K562 (cell line): Measurements from ENCODE around the gene TMEM208. TPM values are rescaled to one million over a fixed set of nuclear protein-coding genes. Genes with fewer than 3 reads are reported as not detected.

Experiments used
- BRD9 ChIP-seq: fragments of 450-650 bp; IDR thresholded peaks from 2 replicates; pipeline ENCODE4 v1.6.1; 2018; ENCODE audit warnings: low read depth; ENCODE audit not compliant: partially characterized antibody
- CREB3L1 ChIP-seq: fragments of 450-650 bp; IDR thresholded peaks from 2 replicates; pipeline ENCODE4 v1.6.1; 2014; ENCODE audit warnings: low read depth, mild to moderate bottlenecking, moderate library complexity, borderline replicate concordance
- CXXC5 ChIP-seq: fragments of 250-450 bp; sonication (Bioruptor Pico); IDR thresholded peaks from 2 replicates; pipeline ENCODE4 v1.8.0; 2022; ENCODE audit warnings: inconsistent platforms, mild to moderate bottlenecking, moderate library complexity
- ESRRB ChIP-seq: fragments of 250-450 bp; sonication (Bioruptor Pico); IDR thresholded peaks from 2 replicates; pipeline ENCODE4 v1.5.0; 2020; ENCODE audit warnings: mild to moderate bottlenecking, moderate library complexity, borderline replicate concordance
- HBP1 ChIP-seq: fragments of 450-650 bp; formaldehyde crosslinking; IDR thresholded peaks from 2 replicates; pipeline ENCODE4 v1.4.0; 2022; ENCODE audit warnings: missing genetic modification characterization
- HDAC6 ChIP-seq: IDR thresholded peaks from 2 replicates; pipeline ENCODE4 v1.6.1; 2012; ENCODE audit warnings: low read depth, mild to moderate bottlenecking, control low read depth, inconsistent platforms, low read length, moderate library complexity
- IFI16 ChIP-seq: fragments of 250-450 bp; sonication (Bioruptor Pico); IDR thresholded peaks from 2 replicates; pipeline ENCODE4 v2.1.2; 2022; ENCODE audit warnings: mild to moderate bottlenecking, inconsistent platforms
- KAT2B ChIP-seq: IDR thresholded peaks from one replicate; pipeline ENCODE4 v1.6.1; 2012; ENCODE audit warnings: low read depth, mild to moderate bottlenecking, control low read depth, inconsistent platforms, low read length, moderate library complexity
- MBD2 ChIP-seq: sonication (generic); IDR thresholded peaks from 2 replicates; pipeline ENCODE4 v1.6.1; 2016; ENCODE audit warnings: low read depth, borderline replicate concordance
- NBN ChIP-seq: fragments of 450-650 bp; IDR thresholded peaks from 2 replicates; pipeline ENCODE4 v1.6.1; 2016; ENCODE audit warnings: low read depth, mild to moderate bottlenecking
- PKNOX1 ChIP-seq: fragments of 450-650 bp; IDR thresholded peaks from 2 replicates; pipeline ENCODE4 v1.6.1; 2016
- SMARCA5 ChIP-seq: fragments of 450-650 bp; IDR thresholded peaks from 2 replicates; pipeline ENCODE4 v1.6.1; 2016
- SPI1 ChIP-seq: IDR thresholded peaks from 2 replicates; pipeline ENCODE4 v1.6.1; 2011; ENCODE audit warnings: low read depth, low read length, control low read depth, borderline replicate concordance
- polyA plus RNA-seq, 8 experiments: library from polyadenylated mRNA; depleted of rRNA in 4 of 8; stranded (reverse) in 5 of 8; unstranded in 3 of 8; fragments of >200 nt; fragmentation: Nextera tagmentation in 2 of 8; fragmentation: Illumina TruSeq in 1 of 8; extraction: Ambion mirVana in 2 of 8; extraction: Trizol in 1 of 8; gene quantifications; 2 replicates each; pipeline versions ENCODE4 v1.2.1 to v1.2.3, GENCODE V29; 2011 to 2014; ENCODE audit warnings: inconsistent platforms in 1 of 8, missing spikeins in 1 of 8
- total RNA-seq, 7 experiments: library from RNA; depleted of rRNA in 6 of 7; stranded (reverse); fragments of >200 nt in 6 of 7; fragmentation: Illumina TruSeq in 2 of 7; extraction: Trizol in 2 of 7; gene quantifications; 2 replicates each; pipeline versions ENCODE4 v1.2.1 to v1.2.3, GENCODE V29; 2011 to 2021; ENCODE audit warnings: low replicate concordance in 1 of 7
- TF ChIP-seq, protein P1 (sequence below): sonication (generic); formaldehyde crosslinking; IDR thresholded peaks from 2 replicates; pipeline ENCODE4 v1.8.1; 2023; ENCODE audit warnings: mild to moderate bottlenecking, missing genetic modification reagents

TMEM208 gene
- total and polyA plus RNA-seq, 9 of the 15 experiments (the other 6 are each of a cell fraction or from before 2014, with no cell fraction given), result 31.8 to 239 (median 54.3) TPM

GRCh38 chr16:67268136-67268579, 41.2 kb downstream of the TMEM208 start (continued):
- TF ChIP-seq CREB3L1, result no peak
- peak; percentile 77 for TF ChIP-seq CXXC5 (CRISPR knock-in tag)
- TF ChIP-seq MBD2, result no peak
- TF ChIP-seq KAT2B, result no peak
- TF ChIP-seq PKNOX1, result peak; percentile 83
- TF ChIP-seq HBP1 (CRISPR knock-in tag), result no peak
- TF ChIP-seq BRD9, result peak; percentile 92
- TF ChIP-seq, protein P1, sequence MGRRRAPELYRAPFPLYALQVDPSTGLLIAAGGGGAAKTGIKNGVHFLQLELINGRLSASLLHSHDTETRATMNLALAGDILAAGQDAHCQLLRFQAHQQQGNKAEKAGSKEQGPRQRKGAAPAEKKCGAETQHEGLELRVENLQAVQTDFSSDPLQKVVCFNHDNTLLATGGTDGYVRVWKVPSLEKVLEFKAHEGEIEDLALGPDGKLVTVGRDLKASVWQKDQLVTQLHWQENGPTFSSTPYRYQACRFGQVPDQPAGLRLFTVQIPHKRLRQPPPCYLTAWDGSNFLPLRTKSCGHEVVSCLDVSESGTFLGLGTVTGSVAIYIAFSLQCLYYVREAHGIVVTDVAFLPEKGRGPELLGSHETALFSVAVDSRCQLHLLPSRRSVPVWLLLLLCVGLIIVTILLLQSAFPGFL (CRISPR knock-in tag), result no peak
- TF ChIP-seq NBN, result peak; percentile 99
- no peak for TF ChIP-seq HDAC6
- TF ChIP-seq ESRRB (CRISPR knock-in tag), result no peak
- no peak for TF ChIP-seq IFI16 (CRISPR knock-in tag)
- TF ChIP-seq SMARCA5, result peak; percentile 73; the same call in 1 of the 2 replicates
- TF ChIP-seq SPI1, result no peak
